GM12864 (cell line): ENCODE data around the gene HOXD3.

ENCODE experiments used
- DNase-seq: peaks from one replicate; pipeline ENCODE4 v3.0.0-alpha.2; 2011; ENCODE audit warnings: low read depth
- H3K4me3 ChIP-seq: 2 replicates; pipeline ENCODE4 v1.5.1; 2011; ENCODE audit warnings: mild to moderate bottlenecking, low read depth, low read length, control low read depth
- TF ChIP-seq, protein P1 (sequence below): IDR thresholded peaks from 2 replicates; pipeline ENCODE4 v1.5.1; 2011; ENCODE audit warnings: low read depth, mild to moderate bottlenecking, moderate library complexity, low read length, control low read depth, inconsistent platforms; ENCODE audit errors: missing control alignments

HOXD3 gene

DNA sequence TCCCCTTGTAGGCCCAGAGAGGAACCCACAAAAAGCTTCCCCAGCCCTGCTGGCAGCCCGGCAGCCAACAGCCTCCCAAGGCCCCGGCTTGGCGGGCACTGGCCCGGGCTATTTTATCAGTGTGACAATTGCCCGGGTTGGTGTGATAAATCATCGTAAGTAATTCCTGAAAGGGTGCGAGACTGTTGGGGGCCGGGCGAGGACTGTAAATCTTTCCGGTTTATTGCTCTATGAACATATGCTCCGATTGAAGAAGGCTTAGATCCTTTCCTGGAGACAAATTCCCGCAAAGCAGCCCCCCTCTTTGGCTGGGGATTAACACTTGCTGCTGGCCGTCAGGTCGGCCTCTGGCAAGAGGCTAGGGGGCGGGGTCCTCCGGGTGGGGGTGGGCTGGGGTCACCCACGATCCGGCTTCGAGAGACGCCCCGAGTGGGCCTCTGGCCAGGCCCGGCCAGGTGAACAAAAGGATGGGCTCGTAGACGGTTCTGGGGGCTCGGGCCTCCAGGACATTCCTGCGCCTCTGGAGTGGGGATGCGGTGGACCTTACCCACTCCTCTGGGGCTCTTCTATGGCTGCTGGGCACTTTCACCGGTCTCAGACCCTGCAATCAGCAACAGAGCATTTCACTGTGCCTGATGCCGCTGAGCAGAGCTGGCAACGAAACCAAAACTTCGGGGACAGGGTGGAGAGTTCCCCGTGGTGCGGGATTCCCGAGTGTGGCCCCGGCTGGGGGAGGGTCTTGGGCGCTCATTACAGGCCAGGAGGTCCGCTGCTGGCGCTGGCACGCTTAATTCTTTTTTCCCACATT is 2.0 kb downstream of the HOXD3 start:
- H3K4me3 ChIP-seq, result no peak overlapping the region
- no peak for DNase-seq
- TF ChIP-seq, protein P1, sequence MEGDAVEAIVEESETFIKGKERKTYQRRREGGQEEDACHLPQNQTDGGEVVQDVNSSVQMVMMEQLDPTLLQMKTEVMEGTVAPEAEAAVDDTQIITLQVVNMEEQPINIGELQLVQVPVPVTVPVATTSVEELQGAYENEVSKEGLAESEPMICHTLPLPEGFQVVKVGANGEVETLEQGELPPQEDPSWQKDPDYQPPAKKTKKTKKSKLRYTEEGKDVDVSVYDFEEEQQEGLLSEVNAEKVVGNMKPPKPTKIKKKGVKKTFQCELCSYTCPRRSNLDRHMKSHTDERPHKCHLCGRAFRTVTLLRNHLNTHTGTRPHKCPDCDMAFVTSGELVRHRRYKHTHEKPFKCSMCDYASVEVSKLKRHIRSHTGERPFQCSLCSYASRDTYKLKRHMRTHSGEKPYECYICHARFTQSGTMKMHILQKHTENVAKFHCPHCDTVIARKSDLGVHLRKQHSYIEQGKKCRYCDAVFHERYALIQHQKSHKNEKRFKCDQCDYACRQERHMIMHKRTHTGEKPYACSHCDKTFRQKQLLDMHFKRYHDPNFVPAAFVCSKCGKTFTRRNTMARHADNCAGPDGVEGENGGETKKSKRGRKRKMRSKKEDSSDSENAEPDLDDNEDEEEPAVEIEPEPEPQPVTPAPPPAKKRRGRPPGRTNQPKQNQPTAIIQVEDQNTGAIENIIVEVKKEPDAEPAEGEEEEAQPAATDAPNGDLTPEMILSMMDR, result no peak

DNA sequence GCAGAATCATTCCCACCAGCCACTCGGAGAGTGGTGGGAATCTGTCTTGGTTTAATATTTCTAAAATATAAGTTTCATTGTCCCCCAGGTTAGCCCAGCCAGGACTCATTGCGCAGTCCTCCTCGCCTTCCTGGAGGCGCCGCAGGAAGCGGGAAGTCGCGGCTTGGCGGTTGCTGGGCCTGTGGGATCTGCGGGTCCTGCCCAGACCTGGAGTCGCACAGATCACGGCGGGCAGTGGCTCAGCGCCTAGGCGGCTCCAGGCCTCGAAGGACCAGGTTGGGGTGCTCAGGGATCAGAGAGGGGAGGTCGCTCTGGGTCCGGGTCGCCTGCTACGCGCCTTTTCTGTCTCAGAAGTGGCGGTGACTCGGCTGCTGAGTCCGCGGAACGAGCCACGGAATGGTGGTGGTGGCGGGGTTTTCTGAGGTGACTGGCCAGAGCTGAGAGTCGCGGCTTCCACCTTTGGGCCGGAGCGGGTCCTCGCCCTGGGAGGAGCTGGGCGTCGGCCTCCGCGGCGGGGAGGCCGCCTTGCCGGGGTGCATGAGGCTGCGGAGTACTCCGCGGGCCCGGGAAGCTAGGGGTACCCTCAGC is 2.6 kb downstream of the HOXD3 start:
- H3K4me3 ChIP-seq, result no peak overlapping the region
- TF ChIP-seq, protein P1, result no peak
- no peak for DNase-seq

DNA sequence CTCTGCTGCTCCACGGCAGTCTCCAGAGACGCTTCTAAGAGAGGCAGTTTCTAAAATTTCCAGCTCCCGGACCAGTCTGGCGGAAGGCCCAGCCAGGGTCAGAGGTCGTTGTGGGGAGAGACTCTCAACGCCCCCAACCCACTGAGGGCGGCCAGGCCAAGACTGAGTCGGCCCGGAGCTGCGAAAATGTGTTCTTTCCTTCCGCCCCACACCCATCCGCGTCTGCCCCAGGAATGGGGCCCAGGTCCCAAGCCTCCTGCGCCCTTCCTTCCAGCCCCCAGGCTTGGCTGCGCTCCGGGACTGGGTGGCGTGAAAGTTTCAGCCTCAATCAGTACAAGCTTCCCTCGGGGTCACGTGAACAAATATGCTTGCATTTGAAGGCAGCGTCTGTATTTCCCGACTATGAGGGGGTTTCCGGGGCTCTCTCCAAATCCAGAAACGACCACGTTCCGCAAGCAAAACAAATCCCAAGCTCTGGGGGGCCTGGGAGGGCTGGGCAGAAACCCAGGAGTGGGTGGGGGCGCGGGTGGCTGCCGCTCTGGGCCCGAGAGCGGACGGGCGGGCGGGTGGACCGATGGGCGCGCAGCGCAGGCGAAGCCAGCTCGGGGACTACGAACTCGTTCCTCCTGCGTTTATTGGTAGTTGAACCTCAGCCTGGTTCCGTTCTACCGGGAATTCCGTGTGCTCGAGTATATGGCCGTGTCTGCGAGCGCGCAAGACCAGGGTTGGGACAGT is 3.3 kb downstream of the HOXD3 start:
- TF ChIP-seq, protein P1, result no peak
- no peak overlapping the region for H3K4me3 ChIP-seq
- no peak for DNase-seq

DNA sequence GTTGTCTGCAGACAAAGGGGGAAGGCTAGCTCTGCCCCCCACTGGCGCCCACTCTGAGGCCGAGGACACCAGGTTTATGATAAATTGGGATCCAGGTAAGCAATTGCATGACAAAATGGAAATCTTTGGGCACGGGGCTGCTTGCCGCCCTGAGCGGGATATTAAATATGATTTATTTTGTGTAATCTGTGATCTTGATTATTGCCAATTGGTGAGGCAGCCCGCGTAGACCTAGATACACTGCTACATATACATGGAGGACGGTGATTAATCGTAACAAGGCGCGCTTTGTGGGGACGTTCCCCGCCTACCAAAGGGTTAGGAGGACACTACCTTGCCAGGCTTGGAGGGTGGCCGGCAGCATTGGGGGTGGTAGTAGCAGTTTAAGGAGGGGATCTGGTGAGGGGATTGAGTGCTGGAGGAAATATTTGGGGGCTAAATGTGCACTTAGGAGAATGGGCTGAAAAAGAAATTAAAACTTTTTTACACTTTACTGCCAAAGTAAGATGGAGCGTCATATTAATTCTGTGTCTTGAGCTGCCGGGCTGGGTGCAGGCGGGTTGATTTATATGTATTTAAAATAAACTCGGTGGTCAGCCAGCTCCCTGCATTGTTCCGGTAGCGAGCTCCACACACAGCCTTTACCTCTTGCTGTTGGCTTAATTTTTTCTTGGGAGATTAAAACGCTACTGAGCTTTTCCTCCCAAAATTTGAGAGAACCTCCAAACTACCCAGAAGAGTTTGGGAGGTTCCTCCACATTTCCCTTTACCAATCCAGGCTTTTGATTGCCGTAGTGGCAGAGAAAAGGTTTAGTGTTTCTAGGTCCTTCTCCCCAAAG is 4.1 kb downstream of the HOXD3 start:
- DNase-seq, result no peak
- TF ChIP-seq, protein P1, result no peak
- no peak overlapping the region for H3K4me3 ChIP-seq

DNA sequence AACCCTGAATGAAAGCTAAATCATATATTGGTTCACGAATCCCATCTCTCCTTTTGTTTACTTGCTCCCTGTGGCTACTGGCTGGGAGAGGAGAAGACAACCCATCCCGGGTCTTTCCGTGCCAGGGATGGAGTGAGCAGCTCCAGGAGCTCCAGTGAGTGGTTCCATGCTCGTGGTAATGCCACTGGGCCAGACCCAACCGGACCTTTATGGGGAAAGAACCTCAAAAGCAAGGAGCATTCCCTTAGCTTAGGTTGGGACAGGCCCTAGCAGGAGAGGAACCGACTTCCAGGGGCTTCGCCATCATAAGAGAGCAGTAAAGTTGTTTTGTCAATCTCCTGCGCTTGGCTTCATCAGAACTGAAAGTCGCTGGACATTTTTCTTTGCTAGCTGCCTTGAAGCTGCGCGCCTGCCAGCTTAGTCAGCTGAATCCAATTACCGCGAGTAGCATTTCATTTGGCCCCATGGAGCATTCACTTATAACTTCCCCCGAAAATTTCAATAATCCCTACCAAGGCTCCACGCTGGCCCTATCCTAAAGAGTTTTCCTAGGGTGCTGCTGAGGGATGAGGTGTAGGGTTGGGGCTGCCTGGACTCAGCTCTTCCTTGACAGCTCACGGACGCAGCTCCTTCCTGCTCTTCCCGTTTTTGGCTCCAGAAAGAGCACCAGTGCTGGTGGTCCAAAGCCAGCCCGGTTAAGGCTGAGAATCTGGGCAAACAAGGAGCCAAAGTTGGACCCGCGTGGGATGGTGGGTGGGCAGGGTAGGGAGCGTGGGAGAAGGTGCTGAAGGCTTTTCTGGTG is 4.9 kb downstream of the HOXD3 start:
- no peak for DNase-seq
- no peak overlapping the region for H3K4me3 ChIP-seq
- TF ChIP-seq, protein P1, result no peak
